SK-N-MC (cell line): Measurements from ENCODE around the gene KCNAB1.
A peak's percentile ranks its signal among the peaks of the same experiment; 100 is the strongest.

Source experiments
- DNase-seq: peaks from one replicate; pipeline ENCODE4 v3.0.0-alpha.2; 2011; ENCODE audit warnings: low read depth, low spot score
- H3K27ac ChIP-seq: fragments of 200-600 bp; sonication (generic); 2 replicates; pipeline ENCODE4 v1.5.1; 2016; ENCODE audit warnings: mixed run types
- H3K36me3 ChIP-seq: fragments of 200-600 bp; sonication (generic); 2 replicates; pipeline ENCODE4 v1.6.1; 2017; ENCODE audit warnings: antibody characterized with exemption, low read length, mixed read lengths; ENCODE audit not compliant: insufficient read depth
- H3K4me3 ChIP-seq: fragments of 200-600 bp; sonication (generic); 2 replicates; pipeline ENCODE4 v1.5.1; 2016
- H3K9ac ChIP-seq: fragments of 200-600 bp; sonication (generic); 2 replicates; pipeline ENCODE4 v1.8.0; 2017; ENCODE audit warnings: mixed run types, mixed read lengths; ENCODE audit not compliant: insufficient read length
- H3K9me3 ChIP-seq: fragments of 200-600 bp; sonication (generic); 2 replicates; pipeline ENCODE4 v1.6.1; 2017; ENCODE audit warnings: low read depth, mild to moderate bottlenecking, antibody characterized with exemption, low read length, moderate library complexity, mixed read lengths
- EZH2 ChIP-seq: fragments of 200-600 bp; sonication (generic); IDR thresholded peaks from one replicate; pipeline ENCODE4 v1.6.1; 2017; ENCODE audit warnings: antibody characterized with exemption
- FOXP2 ChIP-seq: optimal IDR thresholded peaks from 2 replicates; pipeline ENCODE3; 2011; ENCODE audit warnings: mild to moderate bottlenecking, moderate library complexity; ENCODE audit not compliant: insufficient read depth; ENCODE audit errors: extremely low read length, control extremely low read depth
- POLR2AphosphoS5 ChIP-seq: IDR thresholded peaks from 2 replicates; pipeline ENCODE4 v1.6.1; 2012; ENCODE audit warnings: mild to moderate bottlenecking, low read depth, low read length, borderline replicate concordance

KCNAB1 gene

DNA sequence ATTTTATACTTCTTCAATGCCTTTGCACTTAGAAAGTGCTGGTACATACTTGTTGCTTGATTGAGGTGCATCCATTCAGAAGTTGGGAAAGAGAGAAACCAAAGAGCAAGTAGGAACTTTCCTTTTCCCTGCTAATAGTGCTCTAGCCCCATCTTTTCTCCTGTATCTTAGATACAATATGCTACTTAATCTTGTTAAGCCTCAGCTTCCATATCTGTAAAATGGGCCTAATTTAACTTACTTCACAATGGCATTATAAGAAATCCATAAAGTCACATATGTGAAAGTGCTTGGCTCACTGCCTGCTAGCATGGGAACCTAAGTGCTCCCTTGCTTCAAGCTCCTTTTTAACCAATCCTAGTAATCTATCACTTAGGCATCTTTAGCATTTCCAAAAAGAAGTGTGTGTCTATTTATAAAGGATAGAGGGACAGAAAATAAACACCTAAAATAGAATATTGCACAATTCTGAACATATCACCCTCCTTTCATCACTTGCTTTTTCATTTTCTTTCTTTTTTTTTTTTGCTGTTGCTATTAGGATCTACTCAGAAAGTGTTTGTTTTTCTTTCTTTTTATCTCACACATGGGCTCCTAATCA lies 28.1 kb downstream of the KCNAB1 start:
- Histone ChIP-seq H3K36me3 (no peaks in the 10 kb centered on the region), H3K9ac (no peak overlapping the region), H3K27ac (no peak overlapping the region), H3K4me3 (no peak overlapping the region), H3K9me3 (no peaks in the 10 kb centered on the region)
- TF ChIP-seq POLR2AphosphoS5 (no peak), FOXP2 (no peak), EZH2 (no peak)
- no peak for DNase-seq

DNA sequence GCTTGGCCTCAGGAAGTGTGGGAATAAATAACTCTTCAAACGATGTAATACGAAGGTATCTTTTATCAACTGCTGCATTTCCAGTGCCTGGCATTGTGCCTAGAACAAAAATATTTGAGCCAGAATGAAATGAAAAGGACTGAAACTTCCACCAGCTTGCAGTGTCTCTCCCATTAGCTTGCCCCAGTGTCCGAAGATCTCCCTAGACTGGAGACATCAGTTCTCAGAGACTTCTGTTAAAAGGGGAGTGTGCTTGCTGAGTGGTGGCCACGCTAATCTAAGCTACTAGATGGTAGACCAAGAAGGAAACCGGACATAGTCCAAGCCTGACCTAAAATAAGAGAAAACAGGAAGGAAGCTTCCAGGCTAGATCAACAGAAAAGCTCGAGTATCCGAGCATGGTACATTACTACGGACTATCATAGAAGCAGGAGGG lies 28.6 kb downstream of the KCNAB1 start:
- H3K9me3 ChIP-seq, result no peaks in the 10 kb centered on the region
- no peak for DNase-seq
- H3K36me3 ChIP-seq, result no peaks in the 10 kb centered on the region
- TF ChIP-seq POLR2AphosphoS5, result no peak
- no peak for TF ChIP-seq EZH2
- no peak for TF ChIP-seq FOXP2
- H3K27ac ChIP-seq, result no peak overlapping the region
- H3K9ac ChIP-seq, result no peak overlapping the region
- H3K4me3 ChIP-seq, result no peak overlapping the region

DNA sequence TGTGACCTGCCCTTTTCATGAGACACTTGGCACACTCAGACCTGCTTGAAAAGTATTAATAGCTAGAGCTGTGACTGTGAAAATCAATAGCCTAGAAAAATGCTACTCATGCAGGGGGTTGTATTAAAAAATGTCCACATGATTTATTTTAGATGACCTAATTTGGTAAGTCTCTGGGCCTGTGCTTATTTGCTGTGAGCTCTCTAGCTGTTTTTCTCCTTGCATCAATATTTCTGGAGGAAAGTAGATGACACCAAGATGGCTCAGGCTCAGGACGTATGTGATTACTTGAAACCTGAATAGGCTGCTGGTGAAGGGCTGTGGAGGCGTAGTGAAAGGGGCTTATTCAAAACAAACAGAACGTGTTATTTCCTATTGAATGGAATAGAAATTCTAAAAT lies 29.5 kb downstream of the KCNAB1 start:
- H3K4me3 ChIP-seq, result no peak overlapping the region; the same call in 1 of the 2 replicates
- H3K9ac ChIP-seq, result no peak overlapping the region
- H3K9me3 ChIP-seq, result no peaks in the 10 kb centered on the region
- no peak for DNase-seq
- H3K36me3 ChIP-seq, result no peaks in the 10 kb centered on the region
- no peak overlapping the region for H3K27ac ChIP-seq
- no peak for TF ChIP-seq POLR2AphosphoS5
- TF ChIP-seq EZH2, result no peak
- no peak for TF ChIP-seq FOXP2

DNA sequence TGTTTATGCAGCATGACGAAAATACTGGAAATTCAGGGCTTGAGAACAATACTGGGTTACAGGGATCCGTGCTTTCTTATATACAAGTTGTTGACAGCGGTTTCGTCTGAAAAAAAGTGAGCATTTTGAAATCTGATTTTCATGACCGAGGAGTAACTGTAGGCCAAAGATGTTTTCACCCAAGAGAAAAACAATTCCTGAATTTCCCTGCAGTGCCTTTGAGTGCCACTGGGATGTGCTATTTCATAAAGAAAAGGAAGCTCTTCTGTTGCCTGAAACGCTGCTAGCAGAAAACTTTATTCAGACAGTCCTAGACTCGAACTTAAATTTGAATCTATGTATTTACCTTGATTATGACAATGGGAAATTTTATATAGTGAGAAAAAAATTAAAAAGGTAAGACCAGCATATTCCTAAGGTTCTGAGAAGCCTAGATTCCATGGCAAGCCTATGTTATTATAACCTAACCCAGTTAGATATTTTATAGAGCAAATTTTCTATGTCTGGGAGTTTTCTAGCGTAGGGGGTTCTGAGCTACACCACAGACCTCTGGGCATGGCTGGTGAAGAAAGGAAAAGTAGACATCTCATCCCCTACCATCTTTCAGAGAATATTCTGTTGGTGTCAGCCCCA lies 30.2 kb downstream of the KCNAB1 start:
- Histone ChIP-seq H3K9me3 (no peaks in the 10 kb centered on the region), H3K4me3 (peak overlapping the region; percentile 1; the same call in 1 of the 2 replicates), H3K36me3 (no peaks in the 10 kb centered on the region), H3K27ac (no peak overlapping the region), H3K9ac (no peak overlapping the region)
- TF ChIP-seq FOXP2 (no peak), EZH2 (no peak), POLR2AphosphoS5 (no peak)
- DNase-seq, result peak; percentile 67

DNA sequence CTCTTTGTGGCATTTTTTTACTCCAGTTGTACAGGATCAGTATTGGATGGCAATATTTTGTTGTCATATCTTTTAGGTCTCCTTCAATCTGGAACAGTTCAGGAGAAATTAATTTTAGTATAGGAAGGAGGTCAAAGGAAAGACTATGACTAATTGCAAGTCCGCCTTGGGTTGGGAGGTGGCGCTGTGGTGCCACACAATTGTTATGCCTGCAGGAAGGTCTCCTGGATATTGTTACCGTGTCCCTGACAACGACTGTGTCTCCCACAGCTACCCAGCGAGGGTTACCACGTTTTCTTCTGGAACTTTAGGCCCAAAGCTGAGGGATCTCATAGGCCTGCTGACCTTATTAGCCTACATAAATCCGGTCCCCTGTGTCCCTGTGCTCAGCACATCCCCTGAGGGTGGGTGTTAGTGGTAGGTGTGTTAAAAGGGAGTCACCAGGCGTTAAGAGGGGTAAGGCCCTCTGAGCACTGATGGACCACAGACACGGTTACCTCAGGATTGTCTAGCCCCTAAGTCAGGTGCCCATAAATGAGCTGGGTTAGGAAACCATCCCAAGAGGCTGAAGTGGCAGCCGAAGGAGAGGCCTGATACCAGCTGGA lies 31.5 kb downstream of the KCNAB1 start:
- H3K27ac ChIP-seq, result no peak overlapping the region
- no peaks in the 10 kb centered on the region for H3K36me3 ChIP-seq
- no peak overlapping the region for H3K4me3 ChIP-seq
- peak; percentile 59 for DNase-seq
- no peaks in the 10 kb centered on the region for H3K9me3 ChIP-seq
- TF ChIP-seq FOXP2 (peak; percentile 27), EZH2 (no peak), POLR2AphosphoS5 (no peak)
- no peak overlapping the region for H3K9ac ChIP-seq

DNA sequence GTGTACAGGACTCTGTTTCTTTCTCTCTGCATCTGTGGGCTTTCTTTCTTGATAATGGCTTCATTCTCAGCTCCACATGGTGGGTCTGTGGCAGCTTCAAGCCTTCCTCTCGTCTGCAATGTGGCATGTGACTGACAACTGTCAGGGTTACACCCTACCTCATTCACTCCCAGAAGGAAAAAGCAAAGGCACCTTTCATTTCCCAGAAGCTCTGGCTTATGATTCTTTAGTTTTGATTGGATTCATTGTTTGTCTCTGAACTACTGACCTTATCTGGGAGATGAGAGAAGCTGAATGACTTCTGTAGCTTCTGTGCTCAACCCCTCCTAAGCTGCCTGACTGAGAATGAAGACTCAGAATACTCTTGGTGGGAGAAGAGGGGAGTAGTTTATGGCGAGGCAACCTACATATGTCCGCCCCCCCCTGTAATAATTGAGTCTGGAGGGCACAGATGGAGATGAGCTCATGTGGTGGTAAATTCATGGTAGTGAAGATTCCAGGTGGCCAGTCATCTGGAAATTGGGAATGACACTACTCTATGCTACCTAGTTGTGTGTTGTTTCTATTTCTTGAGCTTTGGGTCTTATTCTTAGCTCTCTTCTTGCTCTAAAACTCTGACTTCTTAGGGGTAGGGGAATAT lies 38.4 kb downstream of the KCNAB1 start:
- H3K27ac ChIP-seq, result no peak overlapping the region
- H3K9ac ChIP-seq, result no peak overlapping the region
- H3K9me3 ChIP-seq, result no peaks in the 10 kb centered on the region
- no peak for TF ChIP-seq FOXP2
- no peak for TF ChIP-seq EZH2
- no peak for TF ChIP-seq POLR2AphosphoS5
- H3K4me3 ChIP-seq, result no peak overlapping the region
- DNase-seq, result no peak
- no peaks in the 10 kb centered on the region for H3K36me3 ChIP-seq

DNA sequence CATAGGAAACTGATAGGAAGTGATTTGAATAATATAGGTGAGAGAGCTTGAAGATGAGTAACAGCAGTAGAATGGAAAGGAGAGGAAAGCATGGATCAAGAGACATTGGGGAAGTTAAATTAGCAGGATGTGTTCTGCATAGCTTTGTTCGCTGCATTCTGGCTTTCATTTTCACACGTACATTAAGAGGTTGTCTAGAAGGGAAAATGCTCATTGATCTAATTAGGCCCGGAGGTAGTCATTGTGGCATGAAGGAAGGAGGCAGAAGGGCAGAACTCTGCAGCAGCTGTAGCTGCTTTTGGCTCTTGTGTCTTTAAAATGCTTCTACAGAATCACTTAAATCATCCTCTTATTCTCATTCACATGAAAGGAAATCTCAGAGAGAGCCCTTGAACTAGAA lies 40.3 kb downstream of the KCNAB1 start:
- DNase-seq, result no peak
- H3K36me3 ChIP-seq, result no peaks in the 10 kb centered on the region
- H3K9me3 ChIP-seq, result no peaks in the 10 kb centered on the region
- no peak overlapping the region for H3K4me3 ChIP-seq
- no peak for TF ChIP-seq POLR2AphosphoS5
- no peak overlapping the region for H3K27ac ChIP-seq
- H3K9ac ChIP-seq, result no peak overlapping the region

DNA sequence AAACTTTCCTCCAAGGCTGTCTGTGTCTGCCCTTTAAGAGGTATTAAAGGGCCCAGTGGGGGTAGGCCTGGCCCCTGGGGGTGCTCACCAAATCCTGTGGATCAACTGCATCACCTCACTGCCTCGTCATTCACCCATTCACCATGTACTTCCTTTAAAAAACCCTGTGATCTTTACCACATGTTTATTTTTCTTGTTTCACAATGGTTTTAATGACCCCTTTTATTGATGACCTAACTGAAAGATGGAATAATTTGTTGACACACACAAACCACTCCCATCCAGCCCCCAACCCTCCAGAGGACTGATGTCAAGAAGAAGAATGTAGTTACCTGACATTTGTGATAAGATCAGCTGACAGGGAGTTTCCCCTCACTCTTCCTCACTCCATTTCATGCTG lies 40.8 kb downstream of the KCNAB1 start:
- Histone ChIP-seq H3K36me3 (no peaks in the 10 kb centered on the region), H3K9me3 (no peaks in the 10 kb centered on the region), H3K27ac (no peak overlapping the region), H3K4me3 (no peak overlapping the region), H3K9ac (no peak overlapping the region)
- TF ChIP-seq EZH2, result no peak
- TF ChIP-seq FOXP2, result no peak
- TF ChIP-seq POLR2AphosphoS5, result no peak
- no peak for DNase-seq

DNA sequence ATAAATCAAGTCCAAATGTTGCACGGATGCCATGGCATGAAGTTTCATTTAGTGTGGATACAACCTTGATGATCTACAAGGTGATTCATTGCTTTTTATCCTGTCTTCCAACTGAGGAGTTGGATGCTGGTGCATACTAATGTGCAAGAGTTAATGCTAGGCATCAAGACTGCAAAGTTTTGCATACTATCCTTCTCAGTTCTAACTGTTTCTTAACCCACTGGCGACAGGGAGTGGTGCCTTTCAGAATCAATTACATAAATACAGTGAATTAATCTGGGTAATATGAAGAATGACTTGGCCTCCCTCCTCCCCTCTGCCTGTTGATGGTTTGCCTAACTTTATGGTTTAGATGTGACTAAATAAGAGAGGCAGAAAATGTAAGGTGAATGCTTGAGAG lies 43.5 kb downstream of the KCNAB1 start:
- H3K9me3 ChIP-seq, result no peaks in the 10 kb centered on the region
- DNase-seq, result no peak
- no peak overlapping the region for H3K9ac ChIP-seq
- H3K4me3 ChIP-seq, result no peak overlapping the region
- H3K36me3 ChIP-seq, result no peaks in the 10 kb centered on the region
- TF ChIP-seq EZH2 (no peak), FOXP2 (no peak), POLR2AphosphoS5 (no peak)
- no peak overlapping the region for H3K27ac ChIP-seq
